ENCODE data around the gene RASEF.
"Not testable (repeated sequence)": the region's sequence is repeated elsewhere in the genome, so short reads cannot be mapped to it uniquely, and the experiment has no call there.

RASEF gene

GRCh38 chr9:82949203-82949602 lies 113.7 kb downstream of the RASEF start:
- H3K4me3 ChIP-seq (ENCODE audit: low read length): no peak overlapping the region
- no peak for TF ChIP-seq CTCF (conservative IDR thresholded peaks at IDR 0.05; ENCODE audit: low read length)
- DNase-seq (ENCODE audit: low read depth): no peak

GRCh38 chr9:82940376-82940775 lies 122.6 kb downstream of the RASEF start:
- no peak for TF ChIP-seq CTCF (conservative IDR thresholded peaks at IDR 0.05; ENCODE audit: low read length)
- DNase-seq (ENCODE audit: low read depth): no peak

GRCh38 chr9:82939451-82939850 lies 123.5 kb downstream of the RASEF start:
- no peak overlapping the region for H3K4me3 ChIP-seq (ENCODE audit: low read length)
- no peak for DNase-seq (ENCODE audit: low read depth)
- no peak for TF ChIP-seq CTCF (conservative IDR thresholded peaks at IDR 0.05; ENCODE audit: low read length)

More at GRCh38 chr9:82940376-82940775, 122.6 kb downstream of the RASEF start:
- no peak overlapping the region for H3K4me3 ChIP-seq (ENCODE audit: low read length)

GRCh38 chr9:82938426-82939218 lies 124.3 kb downstream of the RASEF start:
- H3K4me3 ChIP-seq (ENCODE audit: low read length): no peak overlapping the region
- TF ChIP-seq CTCF (conservative IDR thresholded peaks at IDR 0.05; ENCODE audit: low read length): no peak
- no peak for DNase-seq (ENCODE audit: low read depth)

- H3K4me3 ChIP-seq (ENCODE audit: low read length): not testable (repeated sequence)
Measured at GRCh38 chr9:82936561-82936960, 126.4 kb downstream of the RASEF start.

GRCh38 chr9:82934949-82935348 lies 128.0 kb downstream of the RASEF start:
- no peak for TF ChIP-seq CTCF (conservative IDR thresholded peaks at IDR 0.05; ENCODE audit: low read length)
- peak; percentile 31 for DNase-seq (ENCODE audit: low read depth)
- H3K4me3 ChIP-seq (ENCODE audit: low read length): no peak overlapping the region

More at GRCh38 chr9:82936561-82936960, 126.4 kb downstream of the RASEF start:
- DNase-seq (ENCODE audit: low read depth): not testable (repeated sequence)

- DNase-seq (ENCODE audit: low read depth); H3K4me3 ChIP-seq (ENCODE audit: low read length): not testable (repeated sequence)
Measured at GRCh38 chr9:82934025-82934424, 128.9 kb downstream of the RASEF start.

GRCh38 chr9:82930116-82930515 lies 132.8 kb downstream of the RASEF start:
- TF ChIP-seq CTCF (conservative IDR thresholded peaks at IDR 0.05; ENCODE audit: low read length): no peak
- DNase-seq (ENCODE audit: low read depth): no peak
- no peak overlapping the region for H3K4me3 ChIP-seq (ENCODE audit: low read length)

Data from AG10803 (cell line).